Thyroid gland (tissue), 4 donors: ENCODE measurements around the gene ACTR5. TPM values are rescaled to one million over a fixed set of nuclear protein-coding genes. Genes with fewer than 3 reads are reported as not detected.

Experiments
- DNase-seq, 2 donors: peaks; one replicate each; pipeline ENCODE4 v3.0.0-alpha.2; 2019
- H3K27ac ChIP-seq, 3 donors: fragments of 200-600 bp; sonication (generic); 1 replicate in 2 of 3; 2 replicates in 1 of 3; pipeline ENCODE4 v1.5.1; 2016 to 2019; ENCODE audit warnings: mild to moderate bottlenecking in 1 of 3, moderate library complexity in 1 of 3
- H3K27me3 ChIP-seq: fragments of 200-600 bp; sonication (generic); one replicate; pipeline ENCODE4 v1.5.1; 2019
- H3K36me3 ChIP-seq, 2 donors: fragments of 200-600 bp; sonication (generic); one replicate each; pipeline ENCODE4 v1.5.1; 2016 to 2019
- H3K4me1 ChIP-seq, 2 donors: fragments of 200-600 bp; sonication (generic); one replicate each; pipeline ENCODE4 v1.5.1; 2017 to 2019
- H3K4me3 ChIP-seq, 3 donors: fragments of 200-600 bp; sonication (generic); replicated peaks in 1 of 3; 1 replicate in 2 of 3; 2 replicates in 1 of 3; pipeline ENCODE4 v1.5.1; 2016; ENCODE audit warnings: mild to moderate bottlenecking in 1 of 3
- H3K9me3 ChIP-seq: fragments of 200-600 bp; sonication (generic); one replicate; pipeline ENCODE4 v1.5.1; 2017
- POLR2A ChIP-seq, 2 donors: fragments of 450-650 bp; IDR thresholded peaks; one replicate each; pipeline ENCODE4 v1.6.1; 2017; ENCODE audit warnings: antibody characterized with exemption in 2 of 2, mild to moderate bottlenecking in 2 of 2, moderate library complexity in 1 of 2
- WGBS, 2 donors: methylation state at CpG; one replicate each; pipeline ENCODE4 v1.1.5; 2017; 5-methylcytosine and 5-hydroxymethylcytosine counted together
- intact Hi-C: fragments of 100-400 bp; cut with DNase I; formaldehyde crosslinking; loops from one replicate; pipeline ENCODE4 v1.15.1; 2023
- total RNA-seq, 4 donors: library from RNA; depleted of rRNA; stranded (reverse); fragments of >200 nt; gene quantifications; one replicate each; pipeline ENCODE4 v1.2.3, GENCODE V29; 2016
- TF ChIP-seq, protein P1 (sequence below), 6 experiments: fragments of 200-600 bp in 3 of 6; fragments of 450-650 bp in 3 of 6; sonication (generic) in 3 of 6; IDR thresholded peaks; one replicate each; pipeline ENCODE4 v1.5.1; 2016 to 2019; ENCODE audit warnings: antibody characterized with exemption in 6 of 6, mild to moderate bottlenecking in 2 of 6, inconsistent platforms in 1 of 6, moderate library complexity in 1 of 6

The ACTR5 gene
- total RNA-seq, 4 donors from 2014 or later: 6.9 to 14.4 (median 10.4) TPM

GRCh38 chr20:38725931-38726803, 22.1 kb upstream of the ACTR5 start:
- no peak for TF ChIP-seq POLR2A (IDR thresholded peaks at IDR 0.05)
- TF ChIP-seq, protein P1, sequence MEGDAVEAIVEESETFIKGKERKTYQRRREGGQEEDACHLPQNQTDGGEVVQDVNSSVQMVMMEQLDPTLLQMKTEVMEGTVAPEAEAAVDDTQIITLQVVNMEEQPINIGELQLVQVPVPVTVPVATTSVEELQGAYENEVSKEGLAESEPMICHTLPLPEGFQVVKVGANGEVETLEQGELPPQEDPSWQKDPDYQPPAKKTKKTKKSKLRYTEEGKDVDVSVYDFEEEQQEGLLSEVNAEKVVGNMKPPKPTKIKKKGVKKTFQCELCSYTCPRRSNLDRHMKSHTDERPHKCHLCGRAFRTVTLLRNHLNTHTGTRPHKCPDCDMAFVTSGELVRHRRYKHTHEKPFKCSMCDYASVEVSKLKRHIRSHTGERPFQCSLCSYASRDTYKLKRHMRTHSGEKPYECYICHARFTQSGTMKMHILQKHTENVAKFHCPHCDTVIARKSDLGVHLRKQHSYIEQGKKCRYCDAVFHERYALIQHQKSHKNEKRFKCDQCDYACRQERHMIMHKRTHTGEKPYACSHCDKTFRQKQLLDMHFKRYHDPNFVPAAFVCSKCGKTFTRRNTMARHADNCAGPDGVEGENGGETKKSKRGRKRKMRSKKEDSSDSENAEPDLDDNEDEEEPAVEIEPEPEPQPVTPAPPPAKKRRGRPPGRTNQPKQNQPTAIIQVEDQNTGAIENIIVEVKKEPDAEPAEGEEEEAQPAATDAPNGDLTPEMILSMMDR (IDR thresholded peaks at IDR 0.05): peak in 1 of 6 experiments; percentile 17
- 9% methylated on average over 30 to 41 of the region's 53 CpGs for WGBS, 2 donors
- Histone ChIP-seq H3K4me1 (peaks cover 7 to 53% of the 10 kb centered on the region in 2 donors), H3K4me3 (no peak overlapping the region), H3K9me3 (no peaks in the 10 kb centered on the region), H3K36me3 (no peaks in the 10 kb centered on the region), H3K27ac (no peak overlapping the region), H3K27me3 (peaks cover 55% of the 10 kb centered on the region)
- peak in 1 of 2 donors; percentile 14 for DNase-seq
- intact Hi-C loops: no loop called here

DNA sequence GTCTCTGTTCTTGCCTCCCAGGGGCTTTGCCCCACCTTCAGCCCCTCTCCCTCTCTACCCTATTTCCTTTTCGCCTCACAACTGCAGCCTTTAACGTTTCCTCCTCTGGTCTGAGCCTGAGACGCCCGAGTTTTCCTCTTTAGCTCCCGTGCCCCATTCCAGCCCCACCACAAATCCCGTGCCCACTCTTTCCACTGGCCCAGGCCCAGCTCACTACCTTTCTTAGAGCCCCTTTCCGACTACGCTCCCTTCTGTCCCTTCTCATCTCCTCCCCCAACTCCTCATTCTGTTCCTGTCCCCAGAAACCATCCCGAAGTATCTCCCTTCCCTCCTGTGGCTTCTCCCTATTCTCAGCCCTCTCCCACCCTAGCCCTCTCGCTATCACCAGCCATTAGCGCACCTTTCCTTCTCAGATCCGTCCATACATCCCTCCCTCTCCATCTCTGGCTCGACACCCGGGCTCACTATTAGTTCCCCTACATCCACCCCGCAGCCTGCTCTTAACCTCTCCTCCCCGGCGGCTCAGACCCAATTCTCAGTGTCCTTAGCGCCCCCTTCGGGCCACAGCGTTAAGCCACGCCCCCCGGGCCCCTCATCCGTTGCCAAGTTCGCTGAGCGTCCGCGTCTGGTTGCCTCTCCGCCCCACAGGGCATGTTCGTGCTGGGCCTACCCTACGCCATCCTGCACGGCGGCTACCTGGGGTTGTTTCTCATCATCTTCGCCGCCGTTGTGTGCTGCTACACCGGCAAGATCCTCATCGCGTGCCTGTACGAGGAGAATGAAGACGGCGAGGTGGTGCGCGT, 21.3 kb upstream of the ACTR5 start:
- no peak for TF ChIP-seq POLR2A (IDR thresholded peaks at IDR 0.05)
- TF ChIP-seq, protein P1 (IDR thresholded peaks at IDR 0.05): no peak
- Histone ChIP-seq H3K4me1 (peaks cover 8 to 59% of the 10 kb centered on the region in 2 donors), H3K36me3 (no peaks in the 10 kb centered on the region), H3K27me3 (peaks cover 62% of the 10 kb centered on the region), H3K4me3 (no peak overlapping the region), H3K9me3 (no peaks in the 10 kb centered on the region), H3K27ac (no peak overlapping the region)
- intact Hi-C loops: no loop called here
- 2 to 3% methylated on average over 36 to 43 of the region's 43 CpGs for WGBS, 2 donors
- peak; percentile 9 to 17 for DNase-seq

DNA sequence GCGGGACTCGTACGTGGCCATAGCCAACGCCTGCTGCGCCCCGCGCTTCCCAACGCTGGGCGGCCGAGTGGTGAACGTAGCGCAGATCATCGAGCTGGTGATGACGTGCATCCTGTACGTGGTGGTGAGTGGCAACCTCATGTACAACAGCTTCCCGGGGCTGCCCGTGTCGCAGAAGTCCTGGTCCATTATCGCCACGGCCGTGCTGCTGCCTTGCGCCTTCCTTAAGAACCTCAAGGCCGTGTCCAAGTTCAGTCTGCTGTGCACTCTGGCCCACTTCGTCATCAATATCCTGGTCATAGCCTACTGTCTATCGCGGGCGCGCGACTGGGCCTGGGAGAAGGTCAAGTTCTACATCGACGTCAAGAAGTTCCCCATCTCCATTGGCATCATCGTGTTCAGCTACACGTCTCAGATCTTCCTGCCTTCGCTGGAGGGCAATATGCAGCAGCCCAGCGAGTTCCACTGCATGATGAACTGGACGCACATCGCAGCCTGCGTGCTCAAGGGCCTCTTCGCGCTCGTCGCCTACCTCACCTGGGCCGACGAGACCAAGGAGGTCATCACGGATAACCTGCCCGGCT, 20.6 kb upstream of the ACTR5 start:
- Histone ChIP-seq H3K4me1 (peaks cover 8 to 59% of the 10 kb centered on the region in 2 donors), H3K27ac (no peak overlapping the region), H3K27me3 (peaks cover 62% of the 10 kb centered on the region), H3K36me3 (no peaks in the 10 kb centered on the region), H3K9me3 (no peaks in the 10 kb centered on the region), H3K4me3 (no peak overlapping the region)
- WGBS, 2 donors: 10 to 16% methylated on average over 9 to 17 of the region's 46 CpGs
- intact Hi-C loops: no loop called here
- TF ChIP-seq POLR2A (IDR thresholded peaks at IDR 0.05): no peak
- TF ChIP-seq, protein P1 (IDR thresholded peaks at IDR 0.05): no peak
- no peak for DNase-seq

DNA sequence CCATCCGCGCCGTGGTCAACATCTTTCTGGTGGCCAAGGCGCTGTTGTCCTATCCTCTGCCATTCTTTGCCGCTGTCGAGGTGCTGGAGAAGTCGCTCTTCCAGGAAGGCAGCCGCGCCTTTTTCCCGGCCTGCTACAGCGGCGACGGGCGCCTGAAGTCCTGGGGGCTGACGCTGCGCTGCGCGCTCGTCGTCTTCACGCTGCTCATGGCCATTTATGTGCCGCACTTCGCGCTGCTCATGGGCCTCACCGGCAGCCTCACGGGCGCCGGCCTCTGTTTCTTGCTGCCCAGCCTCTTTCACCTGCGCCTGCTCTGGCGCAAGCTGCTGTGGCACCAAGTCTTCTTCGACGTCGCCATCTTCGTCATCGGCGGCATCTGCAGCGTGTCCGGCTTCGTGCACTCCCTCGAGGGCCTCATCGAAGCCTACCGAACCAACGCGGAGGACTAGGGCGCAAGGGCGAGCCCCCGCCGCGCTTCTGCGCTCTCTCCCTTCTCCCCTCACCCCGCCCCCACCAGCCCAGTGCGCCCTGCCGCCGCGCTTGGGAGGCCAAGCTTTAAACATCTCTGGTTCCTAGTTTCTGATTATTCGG, 20.0 kb upstream of the ACTR5 start:
- WGBS, 2 donors: 3 to 5% methylated on average over 21 to 28 of the region's 56 CpGs
- TF ChIP-seq, protein P1 (IDR thresholded peaks at IDR 0.05): no peak
- TF ChIP-seq POLR2A (IDR thresholded peaks at IDR 0.05): no peak
- DNase-seq: no peak
- intact Hi-C loops: no loop called here
- Histone ChIP-seq H3K9me3 (no peaks in the 10 kb centered on the region), H3K4me1 (peaks cover 8 to 59% of the 10 kb centered on the region in 2 donors), H3K4me3 (no peak overlapping the region), H3K27me3 (peaks cover 62% of the 10 kb centered on the region), H3K36me3 (no peaks in the 10 kb centered on the region), H3K27ac (no peak overlapping the region)
